ENCODE results near the gene COPRS. TPM values are rescaled to one million over a fixed set of nuclear protein-coding genes. Genes with fewer than 3 reads are reported as not detected.

The COPRS gene
- total RNA-seq, 1 experiment from 2014 or later: 46.8 TPM

DNA sequence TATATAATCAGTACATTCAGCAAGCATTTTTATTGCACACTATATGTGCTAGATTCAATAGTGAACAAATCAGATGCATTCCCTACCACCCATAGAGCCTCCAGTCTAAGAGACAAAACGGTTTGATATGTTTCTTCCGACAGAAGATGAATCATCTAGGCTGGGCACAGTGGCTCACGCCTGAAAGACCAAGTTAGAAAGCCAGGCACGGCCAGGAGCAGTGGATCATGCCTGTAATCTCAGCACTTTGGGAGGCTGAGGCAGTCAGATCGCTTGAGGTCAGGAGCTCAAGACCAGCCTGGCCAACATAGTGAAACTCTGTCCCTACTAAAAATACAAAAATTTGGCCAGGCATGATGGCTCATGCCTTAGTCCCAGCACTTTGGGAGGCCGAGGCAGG is 18.3 kb upstream of the COPRS start:
- ChIA-PET CTCF (no interaction called here), POLR2A (no interaction called here)
- H3K27me3 Mint-ChIP-seq (ENCODE audit: insufficient read depth, unreplicated experiment): no peaks in the 10 kb centered on the region
- intact Hi-C loops (cut with micrococcal nuclease): no loop called here
- H3K27ac Mint-ChIP-seq (ENCODE audit: low read depth, unreplicated experiment): no peak overlapping the region
- BruUV-seq (replicated peaks): no TSS peak
- H3K4me3 Mint-ChIP-seq (ENCODE audit: unreplicated experiment): no peak overlapping the region
- TF ChIP-seq, protein P1, sequence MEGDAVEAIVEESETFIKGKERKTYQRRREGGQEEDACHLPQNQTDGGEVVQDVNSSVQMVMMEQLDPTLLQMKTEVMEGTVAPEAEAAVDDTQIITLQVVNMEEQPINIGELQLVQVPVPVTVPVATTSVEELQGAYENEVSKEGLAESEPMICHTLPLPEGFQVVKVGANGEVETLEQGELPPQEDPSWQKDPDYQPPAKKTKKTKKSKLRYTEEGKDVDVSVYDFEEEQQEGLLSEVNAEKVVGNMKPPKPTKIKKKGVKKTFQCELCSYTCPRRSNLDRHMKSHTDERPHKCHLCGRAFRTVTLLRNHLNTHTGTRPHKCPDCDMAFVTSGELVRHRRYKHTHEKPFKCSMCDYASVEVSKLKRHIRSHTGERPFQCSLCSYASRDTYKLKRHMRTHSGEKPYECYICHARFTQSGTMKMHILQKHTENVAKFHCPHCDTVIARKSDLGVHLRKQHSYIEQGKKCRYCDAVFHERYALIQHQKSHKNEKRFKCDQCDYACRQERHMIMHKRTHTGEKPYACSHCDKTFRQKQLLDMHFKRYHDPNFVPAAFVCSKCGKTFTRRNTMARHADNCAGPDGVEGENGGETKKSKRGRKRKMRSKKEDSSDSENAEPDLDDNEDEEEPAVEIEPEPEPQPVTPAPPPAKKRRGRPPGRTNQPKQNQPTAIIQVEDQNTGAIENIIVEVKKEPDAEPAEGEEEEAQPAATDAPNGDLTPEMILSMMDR (IDR thresholded peaks at IDR 0.05; ENCODE audit: unreplicated experiment): no peak
- DNase-seq (ENCODE audit: unreplicated experiment): no peak
- no peaks in the 10 kb centered on the region for H3K4me1 Mint-ChIP-seq (ENCODE audit: insufficient read depth, unreplicated experiment)
- H3K36me3 Mint-ChIP-seq (ENCODE audit: insufficient read depth, unreplicated experiment): peaks cover 97% of the 10 kb centered on the region
- H3K9me3 Mint-ChIP-seq (ENCODE audit: unreplicated experiment): no peaks in the 10 kb centered on the region

DNA sequence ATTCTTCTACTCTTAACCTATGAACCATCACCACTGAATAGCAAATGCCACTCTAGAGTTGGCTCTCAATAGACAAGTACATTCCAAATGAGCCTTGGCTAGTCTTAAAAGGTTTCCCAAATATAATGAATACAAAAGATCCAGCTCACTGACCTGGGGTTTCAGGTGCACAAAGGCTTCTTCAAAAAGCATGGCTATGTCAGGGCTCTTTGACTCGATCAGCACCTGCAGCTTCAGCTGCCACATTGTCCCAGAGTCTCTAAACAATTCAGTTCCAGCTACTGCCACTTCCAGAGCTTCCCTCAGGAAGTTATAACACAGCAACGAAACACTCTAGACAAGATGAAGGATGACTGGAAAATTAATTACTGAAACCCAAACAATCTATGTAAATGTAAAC is 16.0 kb upstream of the COPRS start:
- H3K4me1 Mint-ChIP-seq (ENCODE audit: insufficient read depth, unreplicated experiment): no peaks in the 10 kb centered on the region
- no peaks in the 10 kb centered on the region for H3K9me3 Mint-ChIP-seq (ENCODE audit: unreplicated experiment)
- BruUV-seq (replicated peaks): no TSS peak
- H3K27me3 Mint-ChIP-seq (ENCODE audit: insufficient read depth, unreplicated experiment): no peaks in the 10 kb centered on the region
- ChIA-PET CTCF (interaction anchor here (0.6 to 0.7 kb wide), 2 partner anchors 72 to 184 kb away, joined by 3 read pairs; no protein-coding TSS in a partner anchor), POLR2A (interaction anchor here (0.5 kb wide), 1 partner anchor 32 kb away, joined by 3 read pairs; no protein-coding TSS in a partner anchor)
- peaks cover 97% of the 10 kb centered on the region for H3K36me3 Mint-ChIP-seq (ENCODE audit: insufficient read depth, unreplicated experiment)
- DNase-seq (ENCODE audit: unreplicated experiment): no peak
- intact Hi-C loops (cut with micrococcal nuclease): no loop called here
- no peak overlapping the region for H3K27ac Mint-ChIP-seq (ENCODE audit: low read depth, unreplicated experiment)
- TF ChIP-seq, protein P1 (IDR thresholded peaks at IDR 0.05; ENCODE audit: unreplicated experiment): no peak
- H3K4me3 Mint-ChIP-seq (ENCODE audit: unreplicated experiment): no peak overlapping the region

DNA sequence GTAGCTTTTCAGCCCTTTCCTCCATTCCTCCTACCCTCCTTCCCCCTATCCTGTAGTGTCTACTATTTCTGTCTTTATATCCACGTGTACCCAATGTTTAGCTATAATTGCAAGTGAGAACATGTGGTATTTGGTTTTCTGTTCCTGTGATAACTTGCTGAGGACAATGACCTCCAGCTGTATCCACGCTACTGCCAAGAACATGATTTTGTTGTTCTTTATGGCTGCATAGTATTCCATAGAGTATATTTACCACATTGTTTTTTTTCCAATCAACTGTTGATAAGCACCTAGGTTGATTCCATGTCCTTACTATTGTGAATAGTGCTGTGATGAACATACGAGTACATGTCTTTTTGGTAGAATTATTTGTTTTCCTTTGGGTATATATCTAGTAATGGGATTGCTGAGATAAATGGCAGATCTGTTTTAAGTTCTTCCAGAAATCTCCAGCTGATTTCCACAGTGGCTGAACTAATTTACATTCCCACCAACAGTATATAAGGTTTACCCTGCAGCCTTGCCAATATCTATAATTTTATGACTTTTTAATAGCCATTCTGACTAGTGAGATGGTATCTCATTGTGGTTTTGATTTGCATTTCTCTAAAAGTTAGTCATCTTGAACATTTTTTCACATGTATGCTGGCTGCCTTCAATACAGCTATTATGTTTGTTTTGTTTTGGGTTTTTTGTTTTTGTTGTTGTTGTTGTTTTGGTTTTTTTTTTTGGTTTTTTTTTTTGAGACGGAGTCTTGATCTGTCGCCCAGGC is 10.9 kb upstream of the COPRS start:
- no peak overlapping the region for H3K4me3 Mint-ChIP-seq (ENCODE audit: unreplicated experiment)
- POLR2A ChIA-PET: no interaction called here
- TF ChIP-seq, protein P1 (IDR thresholded peaks at IDR 0.05; ENCODE audit: unreplicated experiment): no peak
- H3K9me3 Mint-ChIP-seq (ENCODE audit: unreplicated experiment): no peaks in the 10 kb centered on the region
- no peaks in the 10 kb centered on the region for H3K27me3 Mint-ChIP-seq (ENCODE audit: insufficient read depth, unreplicated experiment)
- H3K36me3 Mint-ChIP-seq (ENCODE audit: insufficient read depth, unreplicated experiment): peaks cover 100% of the 10 kb centered on the region
- DNase-seq (ENCODE audit: unreplicated experiment): no peak
- intact Hi-C loops (cut with micrococcal nuclease): no loop called here
- H3K4me1 Mint-ChIP-seq (ENCODE audit: insufficient read depth, unreplicated experiment): no peaks in the 10 kb centered on the region
- H3K27ac Mint-ChIP-seq (ENCODE audit: low read depth, unreplicated experiment): no peak overlapping the region
- CTCF ChIA-PET: interaction anchor here (0.6 to 0.9 kb wide), 2 partner anchors 10 to 44 kb away, joined by 3 to 5 read pairs; no protein-coding TSS in a partner anchor
- BruUV-seq (replicated peaks): no TSS peak

DNA sequence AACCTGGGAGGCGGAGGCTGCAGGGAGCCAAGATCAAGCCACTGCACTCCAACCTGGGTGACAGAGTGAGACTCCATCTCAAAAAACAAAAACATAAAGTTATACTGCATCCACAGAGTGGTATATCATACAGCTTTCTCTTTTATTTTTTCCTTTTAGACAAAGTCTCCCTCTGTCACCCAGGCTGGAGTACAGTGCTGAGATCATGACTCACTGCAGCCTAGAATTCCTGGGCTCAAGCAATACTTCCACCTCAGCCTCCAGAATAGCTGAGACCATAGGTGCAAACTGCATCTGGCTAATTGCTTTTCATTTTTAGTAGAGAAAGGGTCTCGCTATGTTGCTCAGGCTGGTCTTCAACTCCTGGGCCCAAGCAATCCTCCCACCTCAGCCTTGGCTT is 10.0 kb upstream of the COPRS start:
- BruUV-seq (replicated peaks): no TSS peak
- Mint-ChIP-seq H3K27ac (ENCODE audit: low read depth, unreplicated experiment) (no peak overlapping the region), H3K4me3 (ENCODE audit: unreplicated experiment) (no peak overlapping the region), H3K9me3 (ENCODE audit: unreplicated experiment) (no peaks in the 10 kb centered on the region), H3K4me1 (ENCODE audit: insufficient read depth, unreplicated experiment) (no peaks in the 10 kb centered on the region), H3K27me3 (ENCODE audit: insufficient read depth, unreplicated experiment) (no peaks in the 10 kb centered on the region), H3K36me3 (ENCODE audit: insufficient read depth, unreplicated experiment) (peaks cover 100% of the 10 kb centered on the region)
- intact Hi-C loops (cut with micrococcal nuclease): no loop called here
- TF ChIP-seq, protein P1 (IDR thresholded peaks at IDR 0.05; ENCODE audit: unreplicated experiment): no peak
- ChIA-PET POLR2A (no interaction called here), CTCF (interaction anchor here (0.6 to 0.9 kb wide), 2 partner anchors 9 to 1837 kb away, joined by 3 to 4 read pairs; no protein-coding TSS in a partner anchor)
- no peak for DNase-seq (ENCODE audit: unreplicated experiment)

All from MCF 10A (cell line).